NAMALWA (cell line): ENCODE data around the gene TMEM128.
A peak's percentile ranks its signal among the peaks of the same experiment; 100 is the strongest.
"Not testable (repeated sequence)": the region's sequence is repeated elsewhere in the genome, so short reads cannot be mapped to it uniquely, and the experiment has no call there.

Experiments
- DNase-seq: peaks from one replicate; pipeline ENCODE4 v3.0.0-alpha.2; 2015; ENCODE audit warnings: low spot score

The TMEM128 gene

GRCh38 chr4:4254666-4255065 lies 6.6 kb upstream of the TMEM128 start:
- no peak for DNase-seq

- no peak for DNase-seq
These were observed 6.2 kb upstream of the TMEM128 start for GRCh38 chr4:4254199-4254598.

GRCh38 chr4:4249866-4250265 lies 1.8 kb upstream of the TMEM128 start:
- no peak for DNase-seq

DNA sequence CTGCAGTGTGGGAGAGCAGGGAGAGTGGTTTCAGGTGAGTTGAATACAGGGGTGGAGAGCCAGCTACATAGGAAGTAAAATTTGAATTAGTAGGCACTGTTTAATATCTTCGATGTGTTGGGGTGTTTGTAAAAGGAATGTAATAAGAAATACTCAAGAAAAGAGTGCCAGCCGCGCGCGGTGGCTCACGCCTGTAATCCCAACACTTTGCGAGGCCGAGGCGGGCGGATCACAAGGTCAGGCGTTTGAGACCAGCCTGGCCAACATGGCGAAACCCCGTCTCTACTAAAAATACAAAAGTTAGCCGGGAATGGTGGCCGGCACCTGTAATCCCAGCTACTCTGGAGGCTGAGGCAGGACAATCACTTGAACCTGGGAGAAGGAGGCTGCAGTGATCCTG lies 1.3 kb upstream of the TMEM128 start:
- not testable (repeated sequence) for DNase-seq

GRCh38 chr4:4248885-4249203 lies 821 bp upstream of the TMEM128 start:
- peak; percentile 8 for DNase-seq

GRCh38 chr4:4247696-4248028 lies 361 bp downstream of the TMEM128 start:
- no peak for DNase-seq

DNA sequence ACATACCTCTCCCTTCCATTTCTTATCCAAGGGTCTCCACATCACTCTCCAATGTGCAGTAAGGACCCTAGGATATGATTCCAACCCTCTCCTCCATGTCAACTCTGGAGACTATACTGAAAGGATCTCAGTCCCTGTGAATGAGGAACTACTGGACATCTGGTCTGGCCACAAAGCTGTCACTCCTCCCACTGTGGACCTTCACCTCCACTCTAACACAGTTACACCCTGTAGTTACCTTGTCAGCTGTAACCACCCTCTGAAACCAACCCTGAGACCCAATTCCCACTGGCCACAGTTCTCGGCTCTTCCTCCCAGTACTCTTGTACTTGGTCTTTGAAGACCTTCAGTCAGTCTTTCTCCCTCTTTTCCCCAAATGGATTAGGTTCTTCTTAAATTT lies 2.9 kb downstream of the TMEM128 start:
- DNase-seq: no peak

DNA sequence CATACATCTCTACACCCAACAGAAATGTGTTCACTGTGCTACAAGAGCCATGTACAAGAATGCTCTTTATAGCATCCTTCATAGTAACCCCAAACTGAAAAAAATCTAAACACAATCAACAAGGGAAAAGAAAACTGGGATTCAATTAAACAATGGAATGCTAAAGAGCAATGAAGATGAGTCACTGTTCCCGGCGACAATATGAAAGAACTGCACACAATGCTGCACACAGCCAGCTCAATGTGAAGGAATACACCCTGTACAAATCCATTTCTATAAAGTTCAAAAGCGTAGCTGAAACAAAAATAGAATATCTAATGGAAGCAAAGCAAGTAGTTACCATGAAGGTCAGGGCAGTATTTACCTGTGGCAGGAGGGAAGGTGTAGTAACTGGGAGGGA lies 8.5 kb downstream of the TMEM128 start:
- DNase-seq: not testable (repeated sequence)

DNA sequence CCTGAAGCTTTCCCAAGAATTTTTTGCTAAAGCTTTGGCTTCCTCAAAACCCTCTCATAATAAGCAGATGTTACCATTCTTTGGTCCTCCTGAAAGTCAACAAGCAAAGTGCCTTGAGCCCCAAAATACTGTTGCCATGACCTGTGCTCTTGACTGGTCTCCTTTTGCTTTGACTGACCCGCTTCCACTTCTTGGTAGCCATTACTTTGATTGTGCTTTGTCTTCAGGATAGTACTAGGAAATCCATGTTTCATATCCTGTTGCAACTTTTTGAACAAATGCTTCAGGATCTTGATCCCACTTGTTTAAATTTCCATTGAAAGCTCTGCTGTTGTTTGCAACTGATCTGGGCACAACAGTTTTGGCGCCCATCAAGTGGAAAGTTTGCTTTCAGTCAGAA lies 14.4 kb downstream of the TMEM128 start:
- DNase-seq: no peak

DNA sequence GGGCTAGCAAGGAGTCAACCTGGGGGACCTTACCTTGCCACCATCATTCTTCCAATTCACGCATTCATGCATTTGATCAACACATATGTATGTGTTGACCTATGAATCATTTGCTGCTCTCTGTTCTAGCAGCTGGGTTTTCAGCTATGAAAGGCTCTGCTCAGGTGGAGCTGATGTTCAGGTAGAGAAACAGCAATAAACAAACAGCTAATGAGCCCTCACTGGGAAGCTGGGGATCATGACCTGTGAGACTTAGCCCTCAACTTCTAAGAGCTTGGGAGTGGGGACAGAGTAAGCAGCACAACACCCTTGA lies 19.7 kb downstream of the TMEM128 start:
- DNase-seq: no peak

DNA sequence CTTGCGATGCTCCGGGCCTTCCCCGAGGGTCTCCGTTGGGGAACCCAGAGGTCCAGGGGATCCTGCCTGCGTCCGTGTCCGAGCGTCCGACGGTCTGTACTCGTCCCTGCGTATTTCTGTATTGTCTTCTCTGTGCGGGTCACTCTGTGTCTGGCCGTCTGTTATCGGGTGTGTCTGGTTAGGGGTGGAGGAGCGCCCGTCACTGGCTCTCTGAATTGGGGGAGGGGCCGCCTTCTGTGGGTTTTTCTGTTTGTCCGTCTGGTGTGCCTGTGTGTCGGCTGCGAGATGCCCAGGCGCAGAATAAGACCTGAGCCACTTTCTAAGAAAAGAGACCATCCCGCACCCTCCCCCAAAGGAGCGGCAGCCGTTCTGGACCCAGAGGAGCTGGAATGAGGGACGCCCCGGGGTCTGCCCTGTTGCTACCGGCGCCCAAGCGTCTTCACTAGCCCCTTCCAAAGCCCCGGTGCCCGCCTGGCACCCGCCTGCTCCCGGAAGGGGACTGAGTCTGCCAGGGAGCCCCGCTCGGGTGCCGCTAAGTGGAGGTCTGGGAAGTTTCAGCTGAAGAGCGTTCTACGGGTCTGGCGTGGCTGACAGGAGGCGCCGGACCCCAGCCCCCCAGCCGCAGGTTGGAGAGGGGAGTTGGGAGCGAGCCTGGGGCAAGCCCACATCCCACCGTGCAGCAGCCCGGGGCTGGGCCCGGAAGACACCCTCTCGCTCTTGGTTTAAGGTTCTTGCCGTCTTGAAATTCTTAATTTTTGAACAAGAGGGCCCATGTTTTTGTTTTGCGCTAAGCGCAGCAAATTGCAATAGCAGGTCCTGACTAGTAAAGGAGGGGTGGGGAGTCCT lies 20.3 kb downstream of the TMEM128 start:
- no peak for DNase-seq

- DNase-seq: no peak
These were observed 21.2 kb downstream of the TMEM128 start, which contains the start of gene OTOP1 for GRCh38 chr4:4226606-4227438. Gene OTOP1 (minus strand): TSS chr4:4226929. CDS start chr4:4226864, 65 bp downstream.

DNA sequence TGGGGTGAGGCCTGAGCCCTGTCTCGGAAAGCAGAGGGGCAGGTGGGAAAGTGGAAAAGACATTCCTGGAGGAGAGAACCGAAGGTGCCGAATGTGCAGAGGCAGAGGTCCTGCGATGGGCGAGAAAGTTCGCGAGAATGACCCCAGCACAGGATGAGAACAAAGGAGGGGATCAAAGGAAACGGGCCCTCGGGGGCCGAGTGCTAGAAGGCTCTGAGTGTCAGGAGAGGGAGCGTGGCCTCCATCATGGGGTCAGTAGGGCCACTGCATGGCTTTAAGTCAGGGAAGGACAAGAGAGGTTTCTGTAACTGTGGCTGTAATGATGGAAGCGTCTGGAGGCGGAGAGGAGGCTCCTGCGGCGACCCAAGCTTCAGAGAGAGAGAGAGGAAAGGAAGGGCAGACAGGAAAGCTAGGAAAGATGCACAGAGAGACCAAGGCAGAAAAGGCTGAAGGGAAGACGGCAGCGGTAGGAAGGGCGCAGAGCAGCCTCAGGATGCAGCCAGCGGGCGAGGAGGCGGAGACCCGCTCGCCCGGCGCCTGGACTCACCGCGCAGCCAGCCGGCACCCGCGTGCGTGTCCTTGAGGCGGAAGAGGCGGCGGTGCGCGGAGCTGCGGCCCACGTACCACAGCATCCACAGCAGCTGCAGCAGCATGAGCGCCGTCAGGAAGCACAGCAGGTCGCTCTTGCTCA lies 22.0 kb downstream of the TMEM128 start:
- no peak for DNase-seq

DNA sequence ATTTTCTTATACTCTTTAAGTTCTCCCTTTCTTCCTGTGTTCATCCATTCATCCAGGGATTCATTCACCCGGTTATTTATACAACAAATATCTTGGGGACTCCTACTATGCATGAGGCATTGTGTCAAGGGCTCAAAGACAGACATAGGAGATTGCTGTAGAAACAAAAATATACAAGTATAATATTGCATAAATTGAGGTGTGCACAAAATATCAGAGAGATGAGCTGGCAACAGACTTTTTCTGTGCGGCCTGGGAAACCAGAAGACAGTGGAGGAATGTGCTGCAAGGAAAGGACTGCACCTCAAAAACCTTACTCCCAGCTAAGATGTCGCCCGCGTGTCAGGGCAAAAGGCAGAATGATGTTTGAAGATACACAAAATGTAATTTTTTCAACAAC lies 30.9 kb downstream of the TMEM128 start:
- DNase-seq: no peak

GRCh38 chr4:4216648-4217047 lies 31.4 kb downstream of the TMEM128 start:
- no peak for DNase-seq

GRCh38 chr4:4213674-4214073 lies 34.3 kb downstream of the TMEM128 start:
- DNase-seq: not testable (repeated sequence)

- DNase-seq: no peak
These were observed 41.8 kb downstream of the TMEM128 start for GRCh38 chr4:4206204-4206603.

GRCh38 chr4:4204401-4204745 lies 43.6 kb downstream of the TMEM128 start:
- DNase-seq: no peak

- no peak for DNase-seq
These were observed 44.2 kb downstream of the TMEM128 start for GRCh38 chr4:4203688-4204400.

DNA sequence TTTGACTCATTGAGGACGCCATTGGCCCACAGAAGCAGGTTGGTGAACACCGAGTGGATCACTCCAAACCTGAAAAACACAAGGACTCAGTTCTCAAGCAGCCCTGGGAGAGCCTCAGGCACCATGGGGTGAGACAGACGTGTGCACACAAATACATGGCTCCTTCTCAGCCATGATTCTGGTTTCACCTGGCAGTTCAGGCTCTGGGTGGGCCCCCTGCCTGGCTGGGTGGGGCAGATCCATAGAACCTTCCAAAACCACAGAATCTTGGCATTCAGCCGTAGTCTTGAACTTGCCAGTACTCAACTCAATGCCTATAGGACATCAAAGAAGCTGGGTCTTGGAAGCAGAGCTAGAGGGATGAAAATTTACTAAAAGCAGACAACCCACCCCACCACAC lies 45.5 kb downstream of the TMEM128 start:
- no peak for DNase-seq

- DNase-seq: no peak
These were observed 47.4 kb downstream of the TMEM128 start for GRCh38 chr4:4200624-4201023.

DNA sequence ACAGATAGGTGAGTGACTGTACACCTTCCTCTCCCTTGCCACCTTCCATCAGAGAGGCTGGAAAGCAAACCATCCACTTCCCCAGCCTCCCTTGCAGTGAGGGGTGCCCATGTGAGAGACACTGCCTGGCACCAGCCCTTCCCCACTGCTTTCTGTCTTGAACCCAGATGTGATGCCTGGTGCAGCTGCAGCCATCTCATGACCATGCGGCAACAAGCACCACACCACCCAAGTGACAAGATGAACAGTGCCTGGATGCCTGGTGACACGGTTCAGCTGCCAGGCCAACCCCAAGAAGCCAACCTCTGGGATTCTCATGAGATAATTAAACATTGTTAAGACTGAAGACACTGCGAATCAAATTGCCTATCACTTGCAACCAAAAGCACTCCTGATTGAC lies 52.7 kb downstream of the TMEM128 start:
- no peak for DNase-seq
